Ovary (tissue), 9 donors: ENCODE data around the gene MARCHF3. TPM values are rescaled to one million over a fixed set of nuclear protein-coding genes. Genes with fewer than 3 reads are reported as not detected.

ENCODE experiments used
- DNase-seq, 5 donors: peaks; one replicate each; pipeline ENCODE4 v3.0.0-alpha.2; 2019 to 2020
- H3K27ac ChIP-seq, 2 donors: fragments of 200-600 bp; one replicate each; pipeline versions ENCODE4 v1.5.1 to v1.8.0; 2019 to 2022
- H3K27me3 ChIP-seq: fragments of 200-600 bp; one replicate; pipeline ENCODE4 v1.8.0; 2022
- H3K36me3 ChIP-seq: fragments of 200-600 bp; sonication (generic); one replicate; pipeline ENCODE4 v1.5.1; 2019
- H3K4me1 ChIP-seq: one replicate; pipeline ENCODE4 v1.8.1; 2013; ENCODE audit warnings: mild to moderate bottlenecking, moderate library complexity; ENCODE audit not compliant: insufficient read depth
- H3K4me3 ChIP-seq: fragments of 200-600 bp; sonication (generic); one replicate; pipeline ENCODE4 v1.5.1; 2017
- H3K9me3 ChIP-seq, 2 donors: fragments of 200-600 bp in 1 of 2; sonication (generic) in 1 of 2; one replicate each; pipeline versions ENCODE4 v1.5.1 to v1.8.1; 2013 to 2019; ENCODE audit warnings: mild to moderate bottlenecking in 1 of 2, moderate library complexity in 1 of 2
- CTCF ChIP-seq, 3 donors: fragments of 450-650 bp in 2 of 3; fragments of 200-600 bp in 1 of 3; IDR thresholded peaks; one replicate each; pipeline versions ENCODE4 v1.5.1 to v1.8.0; 2016 to 2022; ENCODE audit warnings: antibody characterized with exemption in 3 of 3, mild to moderate bottlenecking in 1 of 3
- EP300 ChIP-seq: sonication (generic); formaldehyde crosslinking; IDR thresholded peaks from one replicate; pipeline ENCODE4 v1.6.1; 2017; ENCODE audit warnings: antibody characterized with exemption
- POLR2A ChIP-seq: fragments of 450-650 bp; IDR thresholded peaks from one replicate; pipeline ENCODE4 v1.6.1; 2017; ENCODE audit warnings: antibody characterized with exemption, mild to moderate bottlenecking, moderate library complexity
- WGBS, 3 donors: extraction: QIAGEN DNeasy Blood & Tissue Kit in 1 of 3; methylation state at CpG; one replicate each; pipeline versions ENCODE4 v1.1.5 to v1.1.7; 2013 to 2017; 5-methylcytosine and 5-hydroxymethylcytosine counted together
- intact Hi-C, 4 donors: fragments of 100-400 bp; cut with DNase I; formaldehyde crosslinking; loops; one replicate each; pipeline versions ENCODE4 v1.11.0 to v1.15.1; 2022 to 2023
- polyA plus RNA-seq, 2 donors: library from polyadenylated mRNA; stranded (reverse); fragments of 200-250 nt in 1 of 2; fragments of 350-450 nt in 1 of 2; fragmentation: Illumina TruSeq in 1 of 2; extraction: RNeasy Lipid Tissue Mini Kit (QIAGEN cat#74804) in 1 of 2; gene quantifications; one replicate each; pipeline ENCODE4 v1.2.3, GENCODE V29; 2013 to 2014
- total RNA-seq, 7 donors: library from RNA; depleted of rRNA in 2 of 7; stranded (reverse); fragments of >200 nt in 2 of 7; fragmentation: NEBNext Ultra II Directional in 3 of 7; extraction: Animal tissue kit (Norgen Biotek cat#: 25700) in 3 of 7; gene quantifications; one replicate each; pipeline versions ENCODE4 v1.1.0 to v1.2.4, GENCODE V29; 2016 to 2023
- donor health status: DM: no; HTN: no; CAD: no; lungs with moderate emphysema.
- donor health status: DM: no; HTN: no; CAD: no.
- donor health status: Bipolar disorder and iron deficiency.
- donor health status: DM: yes; HTN: yes; CAD: no.
- donor health status: DM: no; HTN: no; CAD: no.
- donor health status: DM: yes; HTN: yes; CAD: no.

Gene MARCHF3
- total and polyA plus RNA-seq, 9 donors = 2.1 to 13.8 (median 4.5) TPM

DNA sequence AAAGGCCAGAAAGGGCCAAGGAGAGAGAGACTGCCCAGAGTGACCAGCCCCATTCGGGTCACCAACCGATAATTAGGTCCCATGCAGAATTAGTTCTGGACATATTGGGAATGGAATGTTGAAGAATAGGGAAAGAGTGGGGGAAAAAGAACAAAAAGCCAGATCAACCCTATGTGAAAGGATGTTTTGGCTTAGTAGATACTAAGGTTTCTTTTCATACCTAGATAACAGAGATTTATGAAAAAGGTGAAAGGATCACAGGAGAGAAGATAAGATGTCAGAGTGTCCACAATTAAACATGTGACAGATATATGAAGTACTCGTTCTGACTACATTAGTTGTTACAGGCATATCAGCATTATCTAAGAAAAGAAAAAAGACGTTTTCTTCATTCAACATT is 52.1 kb downstream of the MARCHF3 start:
- Histone ChIP-seq H3K36me3 (no peaks in the 10 kb centered on the region), H3K4me1 (peaks cover 5% of the 10 kb centered on the region), H3K27ac (no peak overlapping the region), H3K9me3 (no peaks in the 10 kb centered on the region), H3K4me3 (no peak overlapping the region), H3K27me3 (no peaks in the 10 kb centered on the region)
- intact Hi-C loops = no loop called here
- no peak for TF ChIP-seq POLR2A
- no peak for TF ChIP-seq CTCF (IDR thresholded peaks at IDR 0.05)
- TF ChIP-seq EP300 = no peak
- DNase-seq = no peak
- WGBS, 3 donors = 73 to 79% (median 75%) methylated on average over 4 of the region's 4 CpGs

DNA sequence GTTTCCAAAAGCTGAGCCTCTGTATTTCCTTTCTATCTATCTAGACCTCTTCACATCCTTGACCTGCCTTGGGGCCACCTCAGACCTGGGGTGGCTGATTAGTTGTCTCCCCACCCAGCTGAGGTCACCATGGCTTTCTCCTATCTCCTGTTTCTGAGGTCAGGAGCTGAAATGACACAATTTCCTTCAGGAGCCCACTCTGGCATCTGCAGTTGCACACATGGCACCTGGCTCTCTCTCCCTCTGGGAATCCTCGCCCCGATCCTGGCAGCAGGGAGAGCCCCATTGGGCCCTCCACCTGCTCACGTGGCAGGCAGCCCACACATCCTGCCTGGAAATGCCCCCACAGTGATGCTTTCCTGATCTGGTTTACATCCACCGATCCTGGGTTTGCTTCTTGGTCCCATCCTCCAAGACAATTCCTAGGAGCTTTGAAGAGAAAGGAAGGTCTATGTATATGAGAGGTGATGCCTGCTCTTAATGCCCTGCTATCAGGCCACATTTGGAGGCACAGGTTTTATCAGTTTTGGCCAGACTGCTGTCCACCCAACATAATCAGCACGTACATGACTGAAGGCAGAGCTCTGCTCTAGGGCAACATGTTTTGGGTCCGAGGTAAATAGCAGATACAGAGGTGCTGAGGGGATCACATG is 53.7 kb downstream of the MARCHF3 start:
- TF ChIP-seq POLR2A (no peak), EP300 (no peak), CTCF (IDR thresholded peaks at IDR 0.05) (no peak)
- 84 to 94% (median 90%) methylated on average over 6 of the region's 6 CpGs for WGBS, 3 donors
- intact Hi-C loops = no loop called here

GRCh38 chr5:126975796-126976195 is 54.6 kb downstream of the MARCHF3 start:
- no peak overlapping the region for H3K27ac ChIP-seq
- no peak for TF ChIP-seq CTCF (IDR thresholded peaks at IDR 0.05)
- TF ChIP-seq EP300 = no peak
- no peak for TF ChIP-seq POLR2A
- intact Hi-C loops = no loop called here

More for the DNA sequence above, 53.7 kb downstream of the MARCHF3 start:
- H3K27ac ChIP-seq = no peak overlapping the region
- H3K9me3 ChIP-seq = no peaks in the 10 kb centered on the region
- no peaks in the 10 kb centered on the region for H3K4me1 ChIP-seq
- DNase-seq = no peak
- no peaks in the 10 kb centered on the region for H3K36me3 ChIP-seq
- no peaks in the 10 kb centered on the region for H3K27me3 ChIP-seq
- H3K4me3 ChIP-seq = no peak overlapping the region

GRCh38 chr5:126973193-126973592 is 57.2 kb downstream of the MARCHF3 start:
- Histone ChIP-seq H3K4me1 (peaks cover 1% of the 10 kb centered on the region), H3K27ac (no peak overlapping the region), H3K36me3 (no peaks in the 10 kb centered on the region), H3K4me3 (no peak overlapping the region), H3K27me3 (no peaks in the 10 kb centered on the region), H3K9me3 (no peaks in the 10 kb centered on the region)
- intact Hi-C loops = no loop called here
- TF ChIP-seq POLR2A = no peak
- no peak for TF ChIP-seq CTCF (IDR thresholded peaks at IDR 0.05)
- TF ChIP-seq EP300 = no peak
- WGBS, 3 donors = 83 to 87% (median 84%) methylated on average over 6 of the region's 6 CpGs
- no peak for DNase-seq

More at GRCh38 chr5:126975796-126976195, 54.6 kb downstream of the MARCHF3 start:
- Histone ChIP-seq H3K9me3 (no peaks in the 10 kb centered on the region), H3K36me3 (no peaks in the 10 kb centered on the region), H3K27me3 (no peaks in the 10 kb centered on the region), H3K4me3 (no peak overlapping the region), H3K4me1 (no peaks in the 10 kb centered on the region)
- no peak for DNase-seq
